ENCODE measurements around the gene RASAL2.

The RASAL2 gene

DNA sequence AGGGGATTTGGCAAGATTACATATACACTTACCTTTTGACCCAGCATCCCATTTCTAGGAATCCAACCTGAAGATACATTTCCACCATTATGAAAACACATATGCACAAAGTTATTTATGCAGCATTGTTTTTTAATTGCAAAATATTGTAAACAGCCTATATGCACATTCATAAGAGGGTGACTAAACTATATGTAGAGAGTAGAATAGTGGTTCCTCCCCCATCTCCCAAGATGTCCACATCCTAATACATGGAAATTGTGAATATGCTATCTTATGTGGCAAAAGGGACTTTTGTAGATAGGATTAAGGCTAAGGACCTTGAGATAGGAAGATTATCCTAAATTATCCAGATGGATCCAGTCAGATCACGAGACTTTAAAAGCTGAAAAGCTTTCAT, 311.2 kb downstream of the RASAL2 start:
- no peaks in the 10 kb centered on the region for H3K9me3 ChIP-seq (ENCODE audit: insufficient read depth, low read depth, low read length)
- H3K36me3 ChIP-seq (ENCODE audit: insufficient read depth, low read length) = no peaks in the 10 kb centered on the region
- H3K4me3 ChIP-seq (ENCODE audit: low read length, poor library complexity, severe bottlenecking) = no peak overlapping the region
- H3F3A ChIP-seq (ENCODE audit: low read depth) = no peaks in the 10 kb centered on the region
- TF ChIP-seq, protein P1, sequence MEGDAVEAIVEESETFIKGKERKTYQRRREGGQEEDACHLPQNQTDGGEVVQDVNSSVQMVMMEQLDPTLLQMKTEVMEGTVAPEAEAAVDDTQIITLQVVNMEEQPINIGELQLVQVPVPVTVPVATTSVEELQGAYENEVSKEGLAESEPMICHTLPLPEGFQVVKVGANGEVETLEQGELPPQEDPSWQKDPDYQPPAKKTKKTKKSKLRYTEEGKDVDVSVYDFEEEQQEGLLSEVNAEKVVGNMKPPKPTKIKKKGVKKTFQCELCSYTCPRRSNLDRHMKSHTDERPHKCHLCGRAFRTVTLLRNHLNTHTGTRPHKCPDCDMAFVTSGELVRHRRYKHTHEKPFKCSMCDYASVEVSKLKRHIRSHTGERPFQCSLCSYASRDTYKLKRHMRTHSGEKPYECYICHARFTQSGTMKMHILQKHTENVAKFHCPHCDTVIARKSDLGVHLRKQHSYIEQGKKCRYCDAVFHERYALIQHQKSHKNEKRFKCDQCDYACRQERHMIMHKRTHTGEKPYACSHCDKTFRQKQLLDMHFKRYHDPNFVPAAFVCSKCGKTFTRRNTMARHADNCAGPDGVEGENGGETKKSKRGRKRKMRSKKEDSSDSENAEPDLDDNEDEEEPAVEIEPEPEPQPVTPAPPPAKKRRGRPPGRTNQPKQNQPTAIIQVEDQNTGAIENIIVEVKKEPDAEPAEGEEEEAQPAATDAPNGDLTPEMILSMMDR (conservative IDR thresholded peaks at IDR 0.05; ENCODE audit: low read length) = no peak
- no peak for TF ChIP-seq EZH2phosphoT487 (IDR thresholded peaks at IDR 0.05; ENCODE audit: borderline replicate concordance)
- H3K9ac ChIP-seq (ENCODE audit: low read depth, low read length, poor library complexity, severe bottlenecking) = no peak overlapping the region
- H3K9me2 ChIP-seq (replicated peaks; ENCODE audit: low read depth, low read length) = no peaks in the 10 kb centered on the region
- H3K4me1 ChIP-seq (ENCODE audit: insufficient read depth, low read length, poor library complexity, severe bottlenecking) = no peaks in the 10 kb centered on the region
- H4K20me1 ChIP-seq (ENCODE audit: insufficient read depth, low read length, poor library complexity, severe bottlenecking) = no peaks in the 10 kb centered on the region
- no peak overlapping the region for H3K4me2 ChIP-seq (ENCODE audit: low read depth, low read length, poor library complexity, severe bottlenecking)
- no peaks in the 10 kb centered on the region for H3K27me3 ChIP-seq (ENCODE audit: insufficient read depth, low read length, poor library complexity, severe bottlenecking)
- H2AFZ ChIP-seq (ENCODE audit: low read length) = no peak overlapping the region
- H3K79me2 ChIP-seq (ENCODE audit: insufficient read depth, low read length) = no peaks in the 10 kb centered on the region

DNA sequence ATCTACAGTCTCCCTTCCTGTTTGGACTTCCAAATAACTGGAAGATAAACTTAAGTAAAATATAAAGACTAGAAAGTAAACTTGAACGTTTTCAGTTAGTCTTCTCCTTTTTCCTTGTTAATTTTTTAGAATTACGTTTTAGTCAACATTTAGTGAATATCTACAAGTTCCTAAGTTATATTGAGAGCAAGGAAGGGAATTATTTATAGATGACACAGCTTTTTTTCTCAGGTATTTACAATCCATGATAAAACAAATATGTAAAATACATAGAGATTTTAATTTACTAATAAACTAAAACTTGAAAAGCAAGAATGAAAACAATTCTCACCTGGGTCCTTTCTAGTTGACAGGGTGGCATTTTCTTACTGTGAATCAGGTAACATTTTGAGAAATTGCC, 313.3 kb downstream of the RASAL2 start:
- no peak for TF ChIP-seq EZH2phosphoT487 (IDR thresholded peaks at IDR 0.05; ENCODE audit: borderline replicate concordance)
- TF ChIP-seq, protein P1 (conservative IDR thresholded peaks at IDR 0.05; ENCODE audit: low read length) = no peak
- H3K27me3 ChIP-seq (ENCODE audit: insufficient read depth, low read length, poor library complexity, severe bottlenecking) = no peaks in the 10 kb centered on the region
- H3K36me3 ChIP-seq (ENCODE audit: insufficient read depth, low read length) = no peaks in the 10 kb centered on the region
- H3K9me3 ChIP-seq (ENCODE audit: insufficient read depth, low read depth, low read length) = no peaks in the 10 kb centered on the region
- no peak overlapping the region for H2AFZ ChIP-seq (ENCODE audit: low read length)
- H3K79me2 ChIP-seq (ENCODE audit: insufficient read depth, low read length) = no peaks in the 10 kb centered on the region
- H3K9ac ChIP-seq (ENCODE audit: low read depth, low read length, poor library complexity, severe bottlenecking) = no peak overlapping the region
- no peaks in the 10 kb centered on the region for H3K4me1 ChIP-seq (ENCODE audit: insufficient read depth, low read length, poor library complexity, severe bottlenecking)
- H3K4me3 ChIP-seq (ENCODE audit: low read length, poor library complexity, severe bottlenecking) = no peak overlapping the region
- no peak overlapping the region for H3K4me2 ChIP-seq (ENCODE audit: low read depth, low read length, poor library complexity, severe bottlenecking)
- H4K20me1 ChIP-seq (ENCODE audit: insufficient read depth, low read length, poor library complexity, severe bottlenecking) = no peaks in the 10 kb centered on the region
- no peaks in the 10 kb centered on the region for H3F3A ChIP-seq (ENCODE audit: low read depth)
- H3K9me2 ChIP-seq (replicated peaks; ENCODE audit: low read depth, low read length) = no peaks in the 10 kb centered on the region

DNA sequence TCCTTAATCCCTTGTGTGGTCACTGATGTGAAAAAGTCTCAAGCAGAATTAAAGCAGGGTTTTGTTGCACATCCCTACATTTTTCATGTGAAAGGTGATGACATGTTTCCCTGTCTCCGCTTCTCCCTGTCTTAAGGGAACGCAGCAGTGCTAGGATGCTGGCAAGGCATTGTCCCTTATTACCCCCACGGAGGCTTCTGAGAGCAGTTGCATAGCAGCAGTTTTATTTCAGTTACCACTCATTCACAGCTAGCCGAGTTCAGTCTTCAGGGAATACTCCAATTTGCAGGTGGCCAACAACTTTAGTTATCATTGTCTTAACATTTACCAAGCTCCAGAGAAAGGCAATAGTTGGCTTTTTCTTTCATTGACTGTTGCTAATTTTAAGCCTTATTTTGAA, 313.8 kb downstream of the RASAL2 start:
- Histone ChIP-seq H3K9me2 (replicated peaks; ENCODE audit: low read depth, low read length) (no peaks in the 10 kb centered on the region), H3K27me3 (ENCODE audit: insufficient read depth, low read length, poor library complexity, severe bottlenecking) (no peaks in the 10 kb centered on the region), H3F3A (ENCODE audit: low read depth) (no peaks in the 10 kb centered on the region), H3K79me2 (ENCODE audit: insufficient read depth, low read length) (no peaks in the 10 kb centered on the region), H2AFZ (ENCODE audit: low read length) (no peak overlapping the region), H3K4me2 (ENCODE audit: low read depth, low read length, poor library complexity, severe bottlenecking) (no peak overlapping the region), H3K36me3 (ENCODE audit: insufficient read depth, low read length) (no peaks in the 10 kb centered on the region), H3K4me1 (ENCODE audit: insufficient read depth, low read length, poor library complexity, severe bottlenecking) (no peaks in the 10 kb centered on the region), H3K9ac (ENCODE audit: low read depth, low read length, poor library complexity, severe bottlenecking) (no peak overlapping the region), H3K9me3 (ENCODE audit: insufficient read depth, low read depth, low read length) (no peaks in the 10 kb centered on the region), H4K20me1 (ENCODE audit: insufficient read depth, low read length, poor library complexity, severe bottlenecking) (no peaks in the 10 kb centered on the region), H3K4me3 (ENCODE audit: low read length, poor library complexity, severe bottlenecking) (no peak overlapping the region)
- TF ChIP-seq, protein P1 (conservative IDR thresholded peaks at IDR 0.05; ENCODE audit: low read length) = no peak
- TF ChIP-seq EZH2phosphoT487 (IDR thresholded peaks at IDR 0.05; ENCODE audit: borderline replicate concordance) = no peak

Measured in Loucy (cell line).